ENCODE results near the gene DENND6B.
"Not testable (repeated sequence)": the region's sequence is repeated elsewhere in the genome, so short reads cannot be mapped to it uniquely, and the experiment has no call there.

Gene DENND6B

DNA sequence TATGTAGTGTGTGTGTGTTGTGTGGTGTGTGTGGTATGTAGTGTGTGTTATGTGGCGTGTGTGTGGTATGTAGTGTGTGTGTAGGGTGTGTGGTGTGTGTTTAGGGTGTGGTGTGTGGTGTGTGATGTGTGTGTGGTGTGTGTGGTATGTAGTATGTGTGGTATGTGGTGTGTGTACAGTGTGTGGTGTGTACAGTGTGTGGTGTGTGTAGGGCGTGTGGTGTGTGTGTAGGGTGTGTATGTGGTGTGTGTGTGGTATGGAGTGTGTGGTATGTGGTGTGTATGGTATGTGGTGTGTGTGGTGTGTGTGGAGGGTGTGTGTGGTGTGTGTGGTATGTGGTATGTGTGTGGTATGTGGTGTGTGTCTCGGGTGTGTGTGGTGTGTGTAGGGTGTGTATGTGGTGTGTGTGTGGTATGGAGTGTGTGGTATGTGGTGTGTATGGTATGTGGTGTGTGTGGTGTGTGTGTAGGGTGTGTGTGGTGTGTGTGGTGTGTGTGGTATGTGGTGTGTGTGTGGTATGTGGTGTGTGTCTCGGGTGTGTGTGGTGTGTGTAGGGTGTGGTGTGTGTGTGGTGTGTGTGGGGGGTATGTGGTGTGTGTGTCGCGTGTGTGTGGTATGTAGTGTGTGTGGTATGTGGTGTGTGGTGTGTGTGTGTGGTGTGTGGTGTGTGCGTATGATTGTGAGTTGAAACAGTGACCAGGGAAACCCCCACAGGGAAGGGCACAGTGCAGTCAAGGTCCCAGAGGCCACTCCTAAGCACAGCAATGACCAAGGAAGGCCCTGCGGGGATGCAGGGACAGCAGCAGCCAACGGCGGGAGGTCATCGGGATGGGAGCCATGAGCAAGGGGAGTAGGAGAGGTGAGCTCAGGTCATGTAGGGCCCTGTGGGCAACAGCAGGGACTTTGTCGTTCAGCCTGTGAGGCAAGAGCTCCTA lies 13.4 kb upstream of the DENND6B start:
- no peak for DNase-seq (ENCODE audit: low read depth in 1 of 2, low spot score in 1 of 2)

DNA sequence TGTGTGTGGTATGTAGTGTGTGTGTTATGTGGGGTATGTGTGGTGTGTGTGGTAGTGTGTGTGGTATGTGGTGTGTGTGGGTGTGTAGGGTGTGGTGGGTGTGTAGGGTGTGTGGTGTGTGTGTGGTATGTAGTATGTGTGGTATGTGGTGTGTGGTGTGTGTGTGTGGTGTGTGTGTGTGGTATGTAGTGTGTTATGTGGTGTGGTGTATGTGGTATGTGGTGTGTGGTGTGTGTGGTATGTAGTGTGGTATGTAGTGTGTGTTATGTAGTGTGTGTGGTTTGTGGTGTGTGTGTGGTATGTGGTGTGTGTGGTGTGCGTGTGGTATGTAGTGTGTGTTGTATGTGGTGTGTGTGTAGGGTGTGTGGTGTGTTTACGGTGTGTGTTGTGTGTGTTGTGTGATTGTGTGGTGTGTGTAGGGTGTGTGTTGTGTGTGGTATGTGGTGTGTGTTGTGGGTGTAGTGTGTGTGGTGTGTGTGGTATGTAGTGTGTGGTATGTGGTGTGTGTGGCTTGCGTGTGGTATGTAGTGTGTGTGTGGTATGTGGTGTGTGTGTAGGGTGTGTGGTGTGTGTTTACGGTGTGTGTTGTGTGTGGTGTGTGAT lies 12.1 kb upstream of the DENND6B start:
- DNase-seq (ENCODE audit: low read depth in 1 of 2, low spot score in 1 of 2) = no peak

DNA sequence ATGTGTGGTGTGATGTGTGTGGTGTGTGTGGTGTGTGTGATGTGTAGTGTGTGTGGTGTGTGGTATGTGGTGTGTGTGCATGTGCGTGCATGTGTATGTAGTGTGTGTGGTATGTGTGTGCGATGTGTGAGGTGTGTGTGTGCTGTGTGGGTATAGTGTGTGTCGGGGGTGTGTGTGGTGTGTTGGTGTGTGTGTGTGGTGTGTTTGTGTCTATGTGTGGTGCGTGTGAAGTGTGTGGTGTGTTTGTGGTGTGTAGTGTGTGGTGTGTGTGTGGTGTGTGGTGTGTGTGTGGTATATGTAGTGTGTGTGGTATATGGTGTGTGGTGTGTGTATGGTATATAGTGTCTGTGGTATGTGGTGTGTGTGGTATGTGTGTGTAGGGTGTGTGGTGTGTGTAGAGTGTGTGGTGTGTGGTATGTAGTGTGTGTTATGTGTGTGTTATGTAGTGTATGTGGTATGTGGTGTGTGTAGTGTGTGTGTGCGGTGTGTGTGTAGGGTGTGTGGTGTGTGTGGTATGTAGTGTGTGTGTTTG lies 11.3 kb upstream of the DENND6B start:
- DNase-seq (ENCODE audit: low read depth in 1 of 2, low spot score in 1 of 2) = no peak

DNA sequence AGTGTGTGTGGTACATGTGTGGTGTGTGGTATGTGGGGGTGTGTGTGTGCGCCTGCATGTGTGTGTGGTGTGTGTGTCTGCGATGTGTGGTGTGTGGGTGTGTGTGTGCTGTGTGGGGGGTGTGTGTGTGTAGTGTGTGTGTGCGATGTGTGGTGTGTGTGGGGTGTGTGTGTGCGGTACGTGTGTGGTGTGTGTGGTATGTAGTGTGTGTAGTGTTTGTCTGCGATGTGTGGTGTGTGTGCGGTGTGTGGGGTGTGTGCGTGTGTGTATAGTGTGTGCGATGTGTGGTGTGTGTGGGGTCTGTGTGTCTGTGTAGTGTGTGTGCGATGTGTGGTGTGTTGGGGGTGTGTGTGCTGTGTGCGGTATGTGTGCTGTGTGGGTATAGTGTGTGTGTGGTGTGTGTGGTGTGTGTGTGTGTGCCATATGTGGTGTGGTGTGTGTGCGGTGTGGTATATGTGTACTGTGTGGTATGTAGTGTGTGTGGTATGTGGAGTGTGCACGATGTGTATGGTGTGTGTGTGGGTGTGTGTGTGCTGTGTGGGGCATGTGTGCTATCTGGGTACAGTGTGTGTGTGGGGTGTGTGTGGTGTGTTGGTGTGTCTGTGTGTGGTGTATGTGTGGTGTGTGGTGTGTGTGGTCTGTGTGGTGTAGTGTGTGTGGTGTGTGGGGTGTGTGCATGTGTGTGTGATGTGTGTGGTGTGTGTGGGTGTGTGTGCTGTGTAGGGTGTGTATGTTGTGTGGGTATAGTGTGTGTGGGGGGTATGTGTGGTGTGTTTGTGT lies 10.6 kb upstream of the DENND6B start:
- no peak for DNase-seq (ENCODE audit: low read depth in 1 of 2, low spot score in 1 of 2)

DNA sequence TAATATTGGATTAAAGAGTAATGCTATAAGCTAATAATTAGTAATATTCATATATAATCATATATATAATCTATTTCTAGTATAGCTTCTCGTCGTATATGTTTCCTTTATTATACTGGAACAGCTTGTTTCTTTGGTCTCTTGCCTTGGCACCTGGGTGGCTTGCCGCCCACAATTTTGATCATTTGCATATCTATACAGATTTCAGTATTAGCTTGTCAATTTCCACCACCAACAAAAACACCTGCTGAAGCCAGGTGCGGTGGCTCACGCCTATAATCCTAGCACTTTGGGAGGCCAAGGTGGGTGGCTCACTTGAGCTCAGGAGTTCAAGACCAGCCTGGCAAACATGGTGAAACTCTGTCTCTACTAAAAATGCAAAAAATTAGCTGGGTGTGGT lies 7.6 kb upstream of the DENND6B start:
- not testable (repeated sequence) for DNase-seq (ENCODE audit: low read depth in 1 of 2, low spot score in 1 of 2)

DNA sequence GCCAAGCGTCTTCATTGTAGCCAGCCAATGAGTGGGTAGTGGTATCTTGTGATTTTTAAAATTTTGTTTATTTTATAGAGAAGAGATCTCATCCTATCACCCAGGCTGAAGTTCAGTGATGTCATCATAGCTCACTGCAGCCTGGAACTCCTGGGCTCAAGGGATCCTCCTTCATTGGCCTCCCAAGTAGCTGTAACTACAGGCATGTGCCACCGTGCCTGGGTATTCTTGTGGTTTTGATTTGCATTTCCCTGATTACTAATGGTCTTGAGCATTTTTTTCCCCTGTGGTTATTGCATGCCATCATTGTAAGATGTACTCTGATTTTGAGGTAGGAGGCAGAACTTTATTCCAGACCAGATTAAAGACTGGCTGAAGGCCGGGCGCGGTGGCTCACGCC lies 2.4 kb upstream of the DENND6B start:
- DNase-seq (ENCODE audit: low read depth in 1 of 2, low spot score in 1 of 2) = no peak

DNA sequence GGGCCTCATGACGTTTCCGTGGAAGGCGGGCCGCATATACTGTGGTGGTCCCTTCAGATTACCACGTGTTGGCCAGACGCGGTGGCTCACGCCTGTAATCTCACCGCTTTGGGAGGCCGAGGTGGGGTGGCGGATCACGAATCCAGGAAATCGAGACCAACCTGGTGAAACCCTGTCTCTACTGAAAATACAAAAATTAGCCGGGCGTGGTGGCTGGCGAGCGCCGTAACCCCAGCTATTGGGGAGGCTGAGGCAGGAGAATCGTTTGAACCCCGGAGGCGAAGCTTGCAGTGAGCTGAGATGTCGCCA lies 853 bp upstream of the DENND6B start:
- no peak for DNase-seq (ENCODE audit: low read depth in 1 of 2, low spot score in 1 of 2)

DNA sequence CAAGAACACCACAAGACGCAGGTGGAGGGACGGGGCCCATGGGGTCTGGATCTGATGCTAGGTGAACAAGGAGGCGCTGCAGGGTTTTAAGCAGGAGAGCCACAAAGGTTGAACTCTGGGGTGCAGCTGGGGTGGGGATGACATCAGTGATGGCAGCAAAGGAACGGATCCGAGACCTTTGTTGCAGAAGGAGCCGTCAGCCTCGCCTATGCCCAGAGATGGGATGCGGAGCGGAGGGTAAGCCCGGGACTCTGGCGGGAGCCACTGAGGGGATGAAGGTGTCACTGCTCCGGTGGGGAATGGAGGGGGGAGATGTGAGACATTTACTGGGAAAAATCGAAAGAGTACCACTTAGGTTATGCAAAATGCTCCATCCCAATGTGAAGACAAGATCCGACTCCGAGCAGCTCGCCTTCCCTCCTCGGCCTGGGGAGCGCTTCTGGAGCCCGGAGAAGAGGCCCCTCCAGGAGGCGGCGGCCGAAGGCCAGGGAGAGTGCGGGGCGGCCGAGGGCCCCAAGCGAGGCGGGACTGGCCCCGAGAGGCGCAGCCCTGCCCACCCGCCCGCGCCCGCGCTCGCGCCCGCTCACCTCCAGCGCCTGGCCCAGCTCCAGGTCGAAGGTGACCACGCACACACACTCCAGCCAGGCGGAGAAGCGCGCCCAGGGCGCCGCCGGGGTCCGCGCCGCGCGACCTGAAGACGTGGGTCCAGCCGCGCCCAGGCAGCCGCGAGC lies 422 bp downstream of the DENND6B start:
- no peak for DNase-seq (ENCODE audit: low read depth in 1 of 2, low spot score in 1 of 2)

DNA sequence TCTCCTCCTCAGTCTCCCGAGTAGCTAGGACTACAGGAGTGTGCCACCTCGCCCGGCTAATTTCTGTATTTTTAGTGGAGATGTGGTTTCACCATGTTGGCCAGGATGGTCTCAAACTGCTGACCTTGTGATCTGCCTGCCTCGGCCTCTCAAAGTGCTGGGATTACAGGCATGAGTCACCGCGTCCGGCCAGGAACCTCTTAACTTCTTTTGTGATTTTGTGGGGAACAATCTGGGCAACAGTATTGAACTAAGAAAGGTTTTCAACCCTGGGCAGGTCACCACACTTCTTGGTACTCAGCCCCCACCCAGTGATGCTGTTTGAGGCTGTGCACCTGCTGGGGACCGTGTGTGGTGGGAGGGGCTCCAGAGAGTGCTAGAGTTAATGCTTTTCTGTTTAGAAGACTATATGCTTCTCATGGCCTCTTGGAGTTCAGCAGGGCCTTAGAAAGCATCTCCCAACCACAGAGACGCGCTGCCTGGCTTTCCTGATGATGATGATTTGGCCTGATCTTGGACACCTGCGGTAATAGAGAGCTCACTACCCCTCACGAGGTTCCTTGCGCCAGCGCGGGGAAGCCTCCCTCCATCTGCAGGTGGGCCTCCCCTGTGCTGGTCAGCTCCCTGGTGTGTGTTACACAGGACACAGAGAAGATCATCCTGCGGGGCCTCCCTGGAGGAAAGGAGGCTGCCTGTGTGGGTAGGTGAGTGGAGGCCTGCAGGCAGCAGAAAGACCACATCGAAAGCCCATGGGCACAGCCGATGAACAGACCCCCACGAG lies 1.2 kb downstream of the DENND6B start:
- no peak for DNase-seq (ENCODE audit: low read depth in 1 of 2, low spot score in 1 of 2)

DNA sequence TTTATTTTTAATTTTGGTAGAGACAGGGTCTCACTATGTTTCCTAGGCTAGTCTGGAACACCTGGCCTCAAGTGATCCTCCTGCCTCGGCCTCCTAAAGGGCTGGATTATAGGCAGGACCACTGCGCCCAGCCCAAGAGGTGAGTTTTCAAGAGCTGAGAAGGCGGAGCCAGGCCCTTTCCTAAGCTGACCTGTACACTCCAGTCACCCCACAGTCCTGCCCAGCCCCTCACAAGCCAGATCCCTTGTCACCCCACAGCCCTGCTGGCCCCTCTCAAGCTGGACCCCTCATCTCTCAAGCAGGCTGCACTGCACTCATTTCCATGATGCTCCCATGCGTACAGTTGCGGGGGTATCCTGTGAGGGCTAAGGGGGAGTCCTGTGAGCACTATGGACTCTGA lies 2.9 kb downstream of the DENND6B start:
- no peak for DNase-seq (ENCODE audit: low read depth in 1 of 2, low spot score in 1 of 2)

DNA sequence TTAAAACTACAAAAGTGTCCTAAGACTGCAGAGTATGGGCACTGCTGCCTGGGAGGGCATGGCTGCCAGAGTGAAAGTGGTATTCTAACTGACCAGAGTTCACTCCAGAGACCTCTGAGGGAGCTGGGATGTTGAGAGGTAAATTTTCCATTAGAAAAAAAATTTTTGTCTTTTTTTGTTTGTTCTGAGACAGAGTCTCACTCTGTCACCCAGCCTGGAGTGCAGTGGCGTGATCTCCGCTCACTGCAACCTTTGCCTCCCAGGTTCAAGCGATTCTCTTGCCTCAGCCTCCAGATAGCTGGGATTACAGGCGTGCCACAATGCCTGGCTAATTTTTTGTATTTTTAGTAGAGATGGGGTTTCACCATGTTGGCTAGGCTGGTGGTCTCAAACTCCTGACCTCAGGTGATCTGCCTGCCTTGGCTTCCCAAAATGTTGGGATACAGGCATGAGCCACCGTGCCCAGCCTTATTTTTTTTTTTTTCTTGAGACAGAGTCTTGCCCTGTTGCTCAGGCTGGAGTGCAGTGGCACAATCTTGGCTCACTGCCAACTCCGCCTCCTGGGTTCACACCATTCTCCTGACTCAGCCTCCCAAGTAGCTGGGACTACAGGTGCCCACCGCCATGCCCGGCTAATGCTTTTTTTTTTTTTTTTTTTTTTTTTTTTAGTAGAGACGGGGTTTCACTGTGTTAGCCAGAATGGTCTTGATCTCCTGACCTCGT lies 4.3 kb downstream of the DENND6B start:
- DNase-seq (ENCODE audit: low read depth in 1 of 2, low spot score in 1 of 2) = not testable (repeated sequence)

DNA sequence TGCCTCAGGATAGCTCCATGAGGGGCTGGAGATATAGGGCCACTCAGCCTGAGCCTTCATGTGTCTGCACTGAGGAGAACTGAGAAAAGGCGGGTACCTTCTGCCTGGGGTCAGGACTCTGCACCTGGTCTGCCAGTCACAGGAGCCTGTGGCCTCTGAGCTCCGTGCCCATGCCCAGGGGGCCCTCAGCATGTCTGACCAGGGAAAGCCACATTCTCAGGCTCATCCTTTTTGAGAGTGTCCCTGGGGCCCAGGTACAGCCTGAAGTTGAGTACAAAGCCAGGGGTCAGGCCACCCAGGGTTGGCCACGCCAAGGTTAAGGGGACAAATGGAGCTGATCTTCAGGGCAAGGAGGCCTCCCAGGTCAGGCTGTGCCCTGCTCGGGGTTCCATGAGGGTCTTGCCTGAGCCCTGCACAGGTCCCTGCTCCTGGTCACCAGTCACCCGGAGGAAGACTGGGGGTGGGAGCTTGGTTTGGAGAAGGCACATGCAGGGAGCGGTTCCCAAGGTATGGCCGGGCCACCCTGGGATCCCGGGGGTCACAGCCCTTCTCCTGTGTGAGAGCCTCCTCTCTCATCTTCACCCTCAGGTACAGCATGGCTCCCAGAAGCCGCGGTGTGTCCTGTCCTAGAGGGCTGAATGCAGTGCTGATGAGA lies 6.0 kb downstream of the DENND6B start:
- DNase-seq (ENCODE audit: low read depth in 1 of 2, low spot score in 1 of 2) = no peak

DNA sequence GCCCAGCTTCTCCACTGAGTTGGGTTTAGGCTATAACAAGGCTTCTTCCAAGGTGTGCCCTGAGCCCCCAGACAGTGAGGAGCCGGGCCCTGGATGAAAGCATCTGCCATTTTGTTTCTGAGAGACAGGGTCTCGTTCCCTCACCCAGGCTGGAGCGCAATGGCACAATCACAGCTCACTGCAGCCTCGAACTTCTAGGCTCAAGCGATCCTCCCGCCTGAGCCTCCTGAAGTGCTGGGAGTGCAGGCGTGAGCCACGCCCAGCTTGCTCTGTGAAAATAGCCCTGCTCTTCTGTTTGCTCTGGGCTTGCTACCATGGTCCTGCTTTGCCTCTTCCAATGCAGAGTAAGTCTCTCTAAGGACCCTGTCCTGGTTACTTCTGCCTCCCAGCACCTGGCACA lies 6.7 kb downstream of the DENND6B start:
- DNase-seq (ENCODE audit: low read depth in 1 of 2, low spot score in 1 of 2) = no peak

DNA sequence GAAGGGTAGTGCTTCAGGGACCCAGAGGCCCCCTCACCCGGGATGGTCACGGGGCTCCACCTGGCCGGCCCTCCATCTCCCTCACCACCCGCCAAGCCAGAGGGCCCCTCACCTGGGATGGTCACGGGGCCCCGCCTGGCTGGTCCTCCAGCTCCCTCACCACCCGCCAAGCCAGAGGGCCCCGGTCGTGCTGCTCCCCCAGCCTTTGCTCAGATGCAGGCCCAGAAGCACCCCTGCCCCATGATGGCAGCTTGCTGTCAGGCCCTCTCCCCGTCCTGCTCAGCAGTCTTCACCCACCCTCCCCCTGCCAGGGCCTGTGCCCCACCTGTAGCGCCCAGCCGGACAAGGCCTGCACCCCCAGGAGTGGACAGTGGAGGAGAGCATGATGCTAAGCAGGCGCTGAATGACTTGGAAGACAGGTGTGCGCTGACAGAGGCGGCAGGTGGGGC lies 7.3 kb downstream of the DENND6B start:
- DNase-seq (ENCODE audit: low read depth in 1 of 2, low spot score in 1 of 2) = no peak

DNA sequence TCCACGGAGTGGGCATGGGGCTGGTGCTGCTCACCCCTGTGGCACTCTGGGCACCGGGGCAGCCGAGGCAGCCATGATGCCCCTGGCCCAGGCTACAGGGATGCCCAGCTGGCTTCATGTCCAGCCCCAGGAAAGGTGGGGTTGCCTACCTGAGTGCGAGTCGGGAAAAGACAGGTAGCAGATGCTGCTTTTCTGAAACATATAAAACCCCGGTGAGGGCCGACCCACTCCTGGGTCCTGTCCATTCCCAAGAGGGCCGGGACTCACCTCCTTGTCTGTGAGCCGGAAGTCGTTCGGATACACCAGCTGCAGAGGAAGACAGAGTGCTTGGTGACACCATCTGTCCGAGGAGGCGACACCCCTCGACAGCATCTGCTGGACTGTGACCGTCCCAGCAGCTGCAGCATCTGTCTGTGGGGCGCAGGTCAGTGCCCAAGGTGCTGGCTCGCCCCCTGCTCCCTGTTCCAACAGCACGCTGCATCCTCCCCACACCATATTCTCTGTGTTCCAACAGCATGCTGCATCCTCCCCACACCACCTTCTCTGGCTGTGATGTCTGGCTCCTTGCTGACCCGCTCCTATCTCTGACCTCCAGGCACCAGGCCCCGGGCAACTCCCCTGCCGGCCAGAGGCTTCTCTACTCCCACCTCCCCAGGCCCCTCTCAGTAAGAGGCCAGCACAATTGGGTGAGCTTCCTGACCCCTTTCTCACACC lies 8.0 kb downstream of the DENND6B start:
- DNase-seq (ENCODE audit: low read depth in 1 of 2, low spot score in 1 of 2) = no peak

DNA sequence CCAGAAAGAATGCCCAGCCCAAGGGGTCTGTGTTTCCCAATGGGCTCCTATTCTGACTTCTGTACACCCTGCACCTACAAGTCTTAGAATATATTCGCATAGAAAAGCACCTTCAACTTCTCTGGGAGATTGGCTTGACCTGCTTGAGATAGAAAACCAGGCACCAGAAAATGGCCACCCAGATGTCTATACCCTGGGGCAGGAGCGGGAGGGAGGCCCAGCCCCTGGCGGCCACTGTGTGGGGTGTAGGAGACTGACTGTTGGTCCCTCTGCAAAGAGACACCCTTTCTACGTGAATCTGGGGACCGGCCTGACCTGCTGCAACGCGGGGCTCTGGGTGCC lies 8.5 kb downstream of the DENND6B start:
- no peak for DNase-seq (ENCODE audit: low read depth in 1 of 2, low spot score in 1 of 2)

DNA sequence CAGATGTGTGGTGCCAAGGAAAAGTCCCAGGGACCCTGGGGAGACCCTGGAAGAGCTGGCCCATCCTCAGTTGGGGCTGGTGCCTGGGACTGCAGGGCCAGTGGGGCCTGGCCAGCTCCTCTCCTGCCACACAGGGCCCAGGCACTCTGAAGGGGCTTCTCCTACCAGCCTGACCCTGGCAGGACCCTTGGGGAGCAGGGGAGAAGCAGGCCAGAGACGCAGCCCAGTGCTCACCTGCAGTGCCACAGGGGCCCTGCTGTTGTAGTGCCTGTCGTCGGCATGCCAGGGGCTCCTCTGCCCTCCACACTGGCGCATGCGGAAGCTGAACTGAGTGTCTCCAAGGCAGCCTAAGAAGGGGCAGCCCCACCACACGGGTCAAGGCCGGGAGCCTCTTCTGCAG lies 9.1 kb downstream of the DENND6B start:
- DNase-seq (ENCODE audit: low read depth in 1 of 2, low spot score in 1 of 2) = no peak

DNA sequence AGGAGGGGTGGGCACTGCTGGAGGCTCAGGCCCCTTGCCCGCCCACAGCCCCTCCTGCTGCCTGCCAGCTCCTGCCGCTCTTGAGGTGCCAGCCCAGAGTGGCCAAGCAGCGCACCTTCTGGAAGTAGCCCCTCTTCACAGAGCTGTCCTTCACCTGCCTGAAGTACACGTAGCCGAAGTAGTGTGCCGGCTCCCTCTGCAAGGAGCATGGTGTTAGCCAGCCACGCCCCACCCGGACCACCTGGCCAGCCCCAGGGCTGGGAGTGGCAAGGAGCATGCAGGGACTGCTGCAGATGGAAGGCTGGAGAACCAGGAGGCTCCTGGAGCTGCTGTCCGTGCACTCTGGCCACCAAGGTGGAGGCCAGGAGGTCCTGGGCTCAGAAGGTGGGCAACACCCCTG lies 9.6 kb downstream of the DENND6B start:
- DNase-seq (ENCODE audit: low read depth in 1 of 2, low spot score in 1 of 2) = no peak
